HEK293T (cell line): ENCODE data around the gene KCND2.

Source experiments
- BHLHE40 ChIP-seq: fragments of 450-650 bp; IDR thresholded peaks from 2 replicates; pipeline ENCODE4 v1.6.1; 2016; ENCODE audit warnings: mild to moderate bottlenecking, moderate library complexity, borderline replicate concordance
- ELF4 ChIP-seq: fragments of 450-650 bp; IDR thresholded peaks from 2 replicates; pipeline ENCODE4 v1.6.1; 2017; ENCODE audit warnings: antibody characterized with exemption
- FOXA1 ChIP-seq: fragments of 450-650 bp; IDR thresholded peaks from 2 replicates; pipeline ENCODE4 v1.6.1; 2016; ENCODE audit warnings: mild to moderate bottlenecking
- FOXM1 ChIP-seq: fragments of 450-650 bp; IDR thresholded peaks from 2 replicates; pipeline ENCODE4 v1.6.1; 2017; ENCODE audit warnings: mild to moderate bottlenecking, borderline replicate concordance
- HDGF ChIP-seq: fragments of 450-650 bp; IDR thresholded peaks from 2 replicates; pipeline ENCODE4 v1.6.1; 2017; ENCODE audit warnings: antibody characterized with exemption, borderline replicate concordance
- LEF1 ChIP-seq: fragments of 450-650 bp; IDR thresholded peaks from 2 replicates; pipeline ENCODE4 v1.6.1; 2017; ENCODE audit warnings: mild to moderate bottlenecking, borderline replicate concordance
- SP1 ChIP-seq: fragments of 450-650 bp; IDR thresholded peaks from 2 replicates; pipeline ENCODE4 v1.6.1; 2017
- SUZ12 ChIP-seq: fragments of 450-650 bp; IDR thresholded peaks from 2 replicates; pipeline ENCODE4 v1.6.1; 2016; ENCODE audit warnings: mild to moderate bottlenecking
- ZNF384 ChIP-seq: fragments of 450-650 bp; IDR thresholded peaks from 2 replicates; pipeline ENCODE4 v1.6.1; 2016

DNA sequence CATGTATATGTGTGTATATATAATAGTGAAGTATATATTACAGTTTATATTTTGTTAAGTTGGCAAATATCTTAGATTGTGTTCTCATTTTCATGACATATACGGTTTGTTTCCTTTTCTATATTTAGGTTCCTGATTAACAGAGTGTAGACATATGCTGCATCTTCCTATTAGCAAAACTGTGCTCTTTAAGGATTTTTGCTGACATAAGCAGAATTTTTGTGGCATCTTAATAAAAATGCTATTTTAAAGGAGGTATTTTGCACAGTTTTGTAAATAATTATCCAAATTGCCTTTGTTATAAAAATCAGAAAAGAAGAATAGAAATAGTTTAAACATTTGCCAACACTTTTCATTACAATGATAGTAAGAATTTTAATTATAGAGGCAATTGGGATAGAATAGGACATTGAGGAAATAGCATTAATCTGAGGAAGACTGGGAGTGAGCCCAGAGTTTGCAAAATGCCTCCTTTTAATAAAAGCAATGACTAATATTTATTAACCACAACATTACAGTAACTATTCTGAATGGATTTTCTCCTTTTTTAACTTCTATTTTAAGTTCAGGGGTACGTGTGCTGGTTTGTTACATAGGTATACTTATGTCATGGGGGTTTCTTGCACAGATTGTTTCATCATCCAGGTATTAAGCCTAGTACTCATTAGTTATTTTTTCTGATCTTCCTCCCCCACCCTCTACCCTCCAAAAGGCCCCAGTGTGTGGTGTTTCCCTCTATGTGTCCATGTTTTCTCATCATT, 38.2 kb downstream of the KCND2 start:
- TF ChIP-seq ZNF384 (no peak), SUZ12 (no peak), BHLHE40 (no peak), ELF4 (no peak), SP1 (no peak), FOXA1 (no peak), FOXM1 (no peak), HDGF (no peak), LEF1 (no peak)
